Central memory CD4-positive, alpha-beta T cell (primary cell): ENCODE data around the gene ZCCHC24.
"Not testable (repeated sequence)": the region's sequence is repeated elsewhere in the genome, so short reads cannot be mapped to it uniquely, and the experiment has no call there.

Experiments used
- DNase-seq: peaks from one replicate; pipeline ENCODE4 v3.0.0; 2022

ZCCHC24 gene

DNA sequence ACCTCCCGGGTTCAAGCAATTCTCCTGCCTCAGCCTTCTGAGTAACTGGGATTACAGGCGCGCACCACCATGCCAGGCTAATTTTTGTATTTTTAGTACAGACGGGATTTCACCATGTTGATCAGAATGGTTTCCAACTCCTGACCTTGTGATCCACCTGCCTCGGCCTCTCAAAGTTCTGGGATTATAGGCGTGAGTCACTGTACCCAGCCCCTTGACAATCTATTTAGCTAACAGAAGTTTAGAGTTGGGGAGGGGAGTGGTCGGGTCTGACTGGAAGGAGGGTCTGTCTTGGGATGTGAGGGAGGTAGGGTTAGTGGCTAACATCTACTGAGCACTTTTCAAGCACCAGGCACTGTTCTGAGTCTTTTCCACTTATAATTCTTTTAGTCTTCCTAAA, 27.0 kb upstream of the ZCCHC24 start:
- DNase-seq, result no peak

DNA sequence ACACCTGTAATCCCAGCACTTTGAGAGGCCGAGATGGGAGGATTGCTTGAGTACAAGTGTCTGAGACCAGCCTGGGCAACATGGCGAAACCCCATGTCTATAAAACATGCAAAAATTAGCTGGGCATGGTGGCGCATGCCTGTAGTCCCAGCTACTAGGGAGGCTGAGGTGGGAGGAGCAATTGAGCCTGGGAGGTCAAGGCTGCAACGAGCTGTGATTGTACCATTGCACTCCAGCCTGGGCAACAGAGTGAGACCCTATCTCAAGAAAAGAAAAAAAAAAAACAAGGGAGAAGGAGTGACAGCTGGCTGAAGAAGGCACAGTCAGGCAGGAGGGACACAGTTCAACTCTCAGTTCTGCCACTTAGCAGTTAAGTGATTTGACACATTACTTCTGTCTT, 26.4 kb upstream of the ZCCHC24 start:
- no peak for DNase-seq

DNA sequence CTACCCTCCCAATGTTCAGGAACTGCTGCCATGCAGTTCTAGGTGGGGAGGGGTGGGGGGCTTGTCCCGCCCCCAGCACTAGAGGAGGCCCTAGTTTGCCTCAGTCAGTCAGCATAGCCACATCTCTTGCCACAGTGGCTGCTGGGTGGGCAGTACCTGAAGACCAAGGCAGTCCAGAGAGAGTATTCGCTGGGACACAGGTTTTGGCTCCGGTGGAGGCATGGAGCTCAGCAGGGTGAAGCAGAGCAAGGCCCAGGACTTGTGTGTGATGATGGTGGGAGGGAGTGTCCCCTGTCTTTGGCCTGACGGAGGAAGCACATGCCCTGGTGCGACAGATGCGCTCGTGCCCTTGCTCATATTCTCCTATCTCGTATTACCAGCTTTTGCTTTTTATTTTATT, 24.7 kb upstream of the ZCCHC24 start:
- no peak for DNase-seq

DNA sequence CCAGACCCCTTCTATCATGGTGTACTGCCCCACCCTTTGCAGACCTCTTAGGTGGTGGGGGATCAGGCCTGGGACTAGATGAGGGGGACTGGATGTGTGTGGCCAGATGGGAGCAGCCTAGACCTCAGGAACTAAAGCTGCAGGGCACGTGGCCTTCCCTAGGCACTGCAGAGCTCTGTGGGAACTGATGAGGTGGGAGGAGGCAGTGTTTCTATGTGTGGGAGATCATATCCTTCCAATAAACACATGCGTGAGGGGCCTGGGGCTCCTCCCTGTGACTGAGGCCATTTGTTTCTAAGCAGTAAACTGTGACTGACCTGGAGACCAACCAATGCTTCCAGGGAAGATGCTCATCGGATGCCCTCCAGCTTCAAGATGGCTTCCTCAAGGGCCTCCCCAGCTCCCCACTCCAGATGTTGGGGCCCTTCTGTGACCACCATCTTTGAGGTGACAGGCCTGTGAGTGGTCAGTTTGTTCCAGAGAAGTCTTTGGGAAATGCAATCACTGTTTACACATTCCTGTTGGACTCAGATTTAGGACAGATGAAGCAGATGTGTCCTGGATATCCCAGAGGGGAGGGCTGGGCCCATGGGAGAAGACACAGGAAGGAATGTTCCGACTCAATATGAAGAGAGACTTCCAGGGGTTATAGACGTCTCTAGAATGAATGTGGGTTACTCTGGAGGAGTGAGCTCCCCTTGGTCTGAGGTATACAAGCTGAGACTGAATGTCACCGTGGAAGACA, 23.6 kb upstream of the ZCCHC24 start:
- DNase-seq, result no peak

DNA sequence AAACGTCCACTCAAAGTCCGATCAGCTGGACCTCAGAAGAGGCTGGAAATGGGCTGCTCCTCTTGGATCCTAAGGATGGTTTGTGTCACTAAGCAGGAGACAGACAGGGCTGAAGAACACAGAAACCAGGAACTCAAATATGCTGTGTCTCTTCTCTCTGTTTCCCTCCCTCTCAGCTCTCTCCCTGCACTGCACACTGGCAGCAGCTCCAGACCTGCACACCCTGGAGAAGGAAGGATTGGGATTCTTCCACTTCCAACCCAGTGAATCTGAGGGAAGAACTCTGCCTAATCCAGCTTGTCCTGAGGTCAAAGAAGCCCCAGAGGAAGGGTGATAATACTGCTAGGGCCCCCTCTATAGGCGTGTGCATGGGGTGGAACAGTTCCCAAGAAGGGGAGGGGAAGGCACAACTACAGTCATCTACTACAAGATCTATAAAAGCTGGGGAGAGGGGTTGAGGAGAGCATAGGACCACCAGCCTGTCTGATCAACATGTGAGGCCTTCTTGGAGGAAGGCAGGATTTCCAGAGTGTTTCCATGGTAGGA, 22.7 kb upstream of the ZCCHC24 start:
- DNase-seq, result no peak

DNA sequence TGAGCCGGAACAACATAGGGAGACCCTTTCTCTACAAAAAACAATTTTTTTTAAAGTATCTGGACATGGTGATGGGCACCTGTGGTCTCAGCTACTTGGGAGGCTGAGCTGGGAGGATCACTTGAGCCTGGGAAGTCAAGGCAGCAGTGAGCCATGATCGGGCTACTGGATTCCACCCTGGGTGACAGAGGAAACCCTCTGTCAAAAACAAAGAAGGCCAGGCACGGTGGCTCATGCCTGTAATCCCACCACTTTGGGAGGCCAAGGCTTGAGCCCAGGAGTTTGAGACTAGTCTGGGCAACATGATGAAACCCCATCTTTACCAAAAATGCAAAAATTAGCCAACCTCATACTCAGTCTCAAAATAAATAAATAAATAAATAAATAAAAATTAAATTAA, 19.9 kb upstream of the ZCCHC24 start:
- no peak for DNase-seq

DNA sequence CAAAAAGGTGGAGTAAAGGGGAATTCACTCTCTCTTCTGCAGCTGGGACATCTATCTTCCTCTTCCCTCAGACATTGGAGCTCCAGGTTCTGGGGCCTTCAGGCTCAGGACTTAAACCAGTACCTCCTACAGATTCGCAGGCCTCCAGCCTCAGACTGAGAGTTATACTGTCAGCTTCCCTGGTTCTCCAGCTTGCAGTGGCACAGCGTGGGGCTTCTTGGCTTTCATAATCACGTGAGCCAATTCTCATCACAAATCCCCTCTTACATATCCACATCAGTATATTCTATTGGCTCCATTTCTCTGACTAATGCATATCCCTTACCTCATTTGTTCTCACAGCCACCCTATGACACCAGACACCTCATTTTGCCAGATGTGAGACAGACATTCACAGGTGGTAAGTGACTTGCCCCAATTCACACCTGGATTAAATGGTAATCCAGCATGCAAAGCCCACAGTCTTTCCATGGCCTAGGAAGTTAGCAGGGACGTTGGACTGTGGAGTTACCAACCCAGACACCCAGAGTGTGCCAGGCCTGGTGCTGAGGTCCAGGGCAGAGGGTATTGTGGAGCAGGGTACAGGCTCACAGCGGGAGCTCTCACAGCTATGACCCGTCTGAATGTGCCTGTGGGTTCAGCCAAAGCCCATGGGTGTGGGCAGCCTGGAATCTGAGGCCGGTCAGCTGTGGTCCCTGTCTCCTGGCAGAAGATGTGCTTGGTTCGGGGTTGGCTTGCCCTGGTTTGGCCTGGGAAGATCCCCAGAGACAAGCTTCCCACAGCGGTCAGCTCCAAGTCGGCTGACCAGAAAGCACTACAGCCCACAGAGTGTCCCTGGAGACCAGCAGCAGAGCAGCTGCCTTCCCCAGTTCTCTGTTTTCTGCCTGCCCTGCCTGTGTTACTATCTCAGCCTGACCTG, 18.4 kb upstream of the ZCCHC24 start:
- DNase-seq, result no peak

DNA sequence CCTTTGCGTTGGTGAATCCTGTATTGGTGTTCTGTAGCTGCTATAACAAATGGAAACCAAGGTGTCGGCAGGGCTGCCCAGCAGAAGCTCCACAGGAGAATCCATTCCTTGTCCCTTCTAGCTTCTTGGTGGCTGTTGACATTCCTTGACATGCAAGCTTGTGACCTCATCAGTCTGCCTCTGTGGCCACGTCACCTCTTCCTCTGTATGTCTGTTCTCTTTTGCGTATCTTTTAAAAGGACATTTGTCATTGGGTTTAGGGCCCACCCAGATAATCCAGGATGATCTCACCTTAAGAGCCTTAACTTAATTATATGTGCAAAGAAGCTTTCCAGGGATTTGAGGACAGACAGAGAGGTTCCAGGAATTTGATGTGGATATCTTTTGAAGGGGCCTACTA, 15.3 kb upstream of the ZCCHC24 start:
- no peak for DNase-seq

DNA sequence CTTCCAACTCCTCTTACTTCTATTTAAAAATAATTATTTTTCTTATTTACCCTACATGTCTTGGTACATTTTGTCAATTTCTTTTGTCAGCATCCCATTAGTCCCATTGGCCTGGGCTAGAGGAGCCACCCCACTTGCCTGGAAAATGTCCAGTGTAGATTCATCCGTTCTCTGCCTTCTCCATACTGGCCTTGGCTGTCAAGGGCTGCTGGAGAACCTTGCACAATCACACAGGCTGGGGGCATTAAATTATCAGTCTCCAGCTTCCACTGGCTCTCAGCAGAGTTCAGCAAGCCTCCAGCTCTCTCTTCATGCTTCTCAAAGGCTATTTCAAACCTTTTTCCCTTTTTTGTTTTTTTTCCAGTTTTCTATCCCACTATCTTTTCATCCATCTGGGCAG, 13.8 kb upstream of the ZCCHC24 start:
- DNase-seq, result no peak

DNA sequence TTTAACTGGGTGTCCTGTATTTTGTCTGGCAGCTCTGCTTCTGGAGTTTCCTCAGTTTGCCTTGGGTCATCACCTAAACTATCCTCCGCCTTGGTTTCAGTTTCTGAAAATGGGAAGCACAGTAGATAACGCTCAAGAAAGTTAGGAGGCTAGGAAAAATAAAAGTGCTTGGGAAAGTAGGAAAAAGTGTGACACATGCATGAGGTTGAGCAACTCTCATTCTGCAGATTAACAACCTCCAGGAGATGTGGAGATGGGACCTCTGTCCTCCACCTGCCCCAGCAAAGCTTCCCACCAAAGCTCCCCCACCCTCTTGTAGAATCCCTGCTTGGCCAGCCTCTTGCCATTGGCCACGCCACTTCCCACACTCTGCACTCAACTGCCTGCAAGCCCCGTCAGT, 13.1 kb upstream of the ZCCHC24 start:
- DNase-seq, result no peak

DNA sequence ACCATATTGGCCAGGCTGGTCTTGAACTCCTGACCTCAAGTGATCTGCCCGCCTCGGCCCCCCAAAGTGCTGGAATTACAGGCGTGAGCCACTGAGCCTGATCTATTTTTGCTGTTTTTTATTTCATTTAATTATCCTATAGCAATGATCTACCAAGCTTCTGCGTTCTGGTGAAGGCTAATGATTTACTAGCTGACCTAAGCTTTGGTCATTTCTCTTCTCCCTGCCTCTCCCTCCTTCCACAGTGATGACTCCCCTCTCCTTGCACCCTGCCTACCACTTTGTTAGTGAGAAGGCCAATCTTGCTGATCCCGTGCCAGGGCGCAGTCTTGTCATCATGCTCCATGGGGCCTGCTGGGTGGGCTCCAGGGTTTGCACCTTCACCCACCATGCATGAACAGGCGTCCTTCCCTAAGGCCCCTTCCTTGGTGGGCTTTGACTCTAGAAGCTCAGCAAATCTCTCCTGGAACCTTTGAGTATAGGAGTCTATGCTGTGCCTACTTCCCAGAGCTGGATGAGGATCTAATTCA, 11.9 kb upstream of the ZCCHC24 start:
- no peak for DNase-seq

DNA sequence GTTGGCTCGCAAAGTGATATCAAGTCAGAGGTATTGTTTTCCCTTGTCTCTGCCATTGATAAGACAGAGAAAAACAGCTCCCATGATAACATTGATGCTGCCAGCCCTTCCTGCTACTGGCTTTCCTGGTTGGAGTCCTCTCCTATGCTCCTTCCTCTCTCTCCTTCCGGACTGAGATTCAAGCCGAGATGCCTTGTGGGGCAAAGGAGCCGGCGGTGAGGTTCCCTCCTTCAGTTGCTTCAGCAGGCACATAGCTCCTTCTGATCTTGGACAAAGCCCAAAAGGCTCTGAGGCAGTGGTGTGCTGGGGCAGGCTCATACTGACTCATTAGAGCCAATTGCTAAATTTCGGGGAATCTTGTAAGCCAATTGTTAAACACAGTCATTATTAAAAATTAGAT, 8.8 kb upstream of the ZCCHC24 start:
- DNase-seq, result no peak

DNA sequence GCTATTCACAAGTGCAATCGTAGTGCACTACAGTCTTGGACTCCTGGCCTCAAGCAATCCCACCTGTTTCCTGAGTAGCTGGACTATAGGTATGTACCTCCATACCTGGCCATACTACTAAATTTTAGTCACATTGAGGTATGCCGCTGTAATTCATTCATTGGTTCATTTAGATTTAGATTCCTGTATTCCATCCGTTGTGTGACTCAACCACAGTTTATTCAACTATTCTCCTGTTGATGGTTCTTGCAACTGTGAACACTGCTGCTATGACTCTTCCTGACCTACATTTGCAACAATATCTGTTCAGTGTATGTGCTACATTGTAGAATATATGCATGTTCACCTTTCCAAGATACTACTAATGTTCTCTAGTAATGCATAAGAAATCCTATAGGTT, 8.0 kb upstream of the ZCCHC24 start:
- DNase-seq, result no peak

DNA sequence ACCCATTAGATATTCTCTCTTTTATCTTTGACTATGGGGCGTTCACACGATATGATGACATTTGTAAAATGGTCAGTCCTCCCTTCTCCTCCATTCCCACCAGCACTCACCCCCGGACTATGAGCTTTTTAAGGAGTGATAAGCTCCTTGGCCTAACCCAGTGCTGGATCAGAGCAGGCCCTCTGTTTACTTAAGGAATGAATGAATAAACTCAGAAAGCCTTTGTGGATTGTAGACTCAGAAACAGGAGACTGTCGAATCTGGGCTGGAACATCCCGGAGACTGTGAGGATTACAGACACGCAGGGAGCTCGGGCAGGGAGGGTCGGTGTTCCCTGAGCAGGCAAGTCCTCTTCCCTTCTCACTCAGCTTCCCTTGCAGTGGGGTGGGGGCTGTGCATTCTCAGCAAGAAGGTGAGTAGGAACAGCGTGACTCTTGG, 6.8 kb upstream of the ZCCHC24 start:
- no peak for DNase-seq

DNA sequence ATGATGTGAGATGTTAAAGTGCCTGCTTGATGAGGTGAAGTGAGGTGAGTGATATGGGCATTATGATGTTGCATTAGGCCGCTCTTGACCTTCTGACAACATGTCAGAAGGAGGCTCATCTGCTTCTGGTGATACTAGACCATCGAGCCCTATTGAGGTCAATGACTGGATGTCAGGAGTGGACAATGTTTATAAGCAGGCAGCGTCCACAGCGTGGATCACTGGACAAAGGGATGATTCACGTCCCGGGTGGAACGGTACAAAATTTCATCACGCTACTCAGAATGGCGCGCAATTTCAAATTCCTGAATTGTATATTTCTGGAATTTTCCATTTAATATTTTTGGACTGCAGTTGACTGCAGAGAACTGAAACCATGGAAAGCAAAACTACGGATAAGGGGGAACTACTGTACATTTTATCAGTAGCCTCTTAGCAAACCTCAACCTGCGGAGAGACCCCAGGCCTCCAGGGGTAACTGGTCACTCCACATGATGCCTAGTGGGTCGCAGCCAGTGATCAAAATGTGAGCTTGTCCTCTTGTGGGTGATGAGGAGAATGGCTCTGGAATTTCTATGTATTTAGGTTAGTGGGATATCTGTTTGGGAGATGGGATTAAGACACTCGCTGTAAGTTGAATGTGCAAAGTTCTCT, 5.7 kb upstream of the ZCCHC24 start:
- no peak for DNase-seq

DNA sequence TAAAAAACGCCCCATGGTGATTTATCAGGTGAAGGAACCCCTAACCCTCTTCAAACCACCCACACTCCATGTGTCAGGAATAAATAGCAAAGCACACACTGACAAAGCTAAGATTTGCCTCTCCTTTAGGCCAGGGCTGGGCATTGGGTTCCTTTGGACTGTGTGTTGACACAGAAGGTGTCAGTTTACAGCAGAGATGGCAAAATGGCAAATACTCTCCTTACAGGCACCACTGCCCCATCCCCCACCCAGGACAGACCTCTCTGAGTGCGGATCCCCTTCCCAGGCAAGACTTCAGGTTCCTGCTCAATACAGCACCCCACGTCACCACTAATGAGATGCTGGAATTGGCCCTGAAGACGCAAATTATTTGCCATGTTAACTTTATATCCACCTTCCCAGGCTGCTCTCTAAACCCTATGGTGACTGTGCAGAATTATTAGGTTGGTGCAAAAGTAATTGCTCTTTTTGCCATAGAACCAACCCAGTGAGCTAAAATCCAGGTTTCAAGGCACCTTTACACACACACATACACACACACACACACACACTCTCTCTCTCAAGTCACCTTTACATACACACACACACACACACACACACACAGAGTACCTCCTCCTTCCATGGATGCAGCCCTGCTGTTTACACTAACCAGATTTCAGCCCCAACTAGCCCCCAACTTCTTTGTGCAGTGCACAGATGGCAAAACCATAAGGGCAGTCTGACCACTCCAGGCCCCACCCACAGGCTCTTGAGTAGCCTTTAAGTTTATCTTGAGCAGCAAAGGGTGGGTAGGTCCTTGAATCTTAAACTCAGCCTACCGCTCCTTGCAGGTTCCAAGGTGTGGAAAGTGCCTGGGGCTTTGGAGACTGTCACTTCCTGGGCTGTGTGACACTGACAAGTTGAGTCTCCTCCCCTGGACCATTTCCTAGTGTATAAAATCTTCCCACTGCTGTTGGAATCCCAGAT, 4.0 kb upstream of the ZCCHC24 start:
- DNase-seq, result no peak

DNA sequence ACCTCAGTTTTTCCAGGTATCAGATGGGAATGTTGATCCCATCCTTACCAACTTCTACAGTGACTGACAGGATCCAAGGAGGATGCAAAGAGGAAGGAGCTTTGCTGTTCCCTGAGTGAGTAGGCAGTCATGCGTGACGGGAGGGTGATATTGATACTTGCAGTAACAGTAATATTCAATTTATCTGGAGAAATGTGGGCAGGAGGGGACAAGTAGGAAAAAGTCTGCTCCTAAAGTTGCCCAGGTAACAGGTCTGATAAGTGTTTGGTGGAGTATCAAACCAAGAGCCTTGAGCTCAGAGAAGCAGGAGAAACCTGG, 3.3 kb upstream of the ZCCHC24 start:
- no peak for DNase-seq

DNA sequence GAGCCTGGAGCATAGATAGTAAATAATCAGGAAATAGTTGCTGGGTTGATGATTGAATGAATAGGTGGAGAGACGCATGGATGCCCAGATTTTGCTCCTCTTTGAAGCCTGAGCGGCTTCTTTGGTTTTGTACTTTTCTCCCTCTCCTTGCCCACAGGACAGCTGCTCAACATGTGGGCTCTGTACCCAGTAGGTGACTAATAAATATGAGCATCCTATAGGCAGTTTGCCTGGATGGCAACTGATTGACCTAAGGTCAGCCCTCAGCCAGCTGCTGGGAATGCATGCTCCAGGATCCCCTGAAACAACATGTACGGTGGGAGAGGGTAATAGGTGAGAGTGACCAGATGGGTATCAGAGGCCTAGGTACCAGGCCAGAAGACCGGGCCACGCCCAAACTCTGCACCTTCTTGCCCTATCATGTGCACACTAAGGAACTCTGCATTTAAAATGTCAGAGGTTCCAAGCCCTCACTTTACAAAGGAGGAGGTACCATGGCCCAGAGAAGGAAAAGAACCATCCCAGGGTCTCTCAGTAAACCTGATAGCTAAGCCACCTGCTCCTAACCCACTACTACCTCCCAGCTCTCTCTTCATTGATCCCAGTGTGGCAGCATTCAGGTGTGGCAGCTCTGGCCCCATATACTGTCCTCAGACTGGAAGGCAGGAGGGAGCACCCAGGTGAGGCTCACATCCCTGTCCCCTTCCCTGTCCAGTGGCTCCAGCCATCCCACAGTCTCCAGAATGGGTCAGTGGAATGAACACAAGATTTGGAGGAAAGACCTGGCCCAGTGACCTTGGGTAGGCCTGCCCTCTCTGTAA, 2.7 kb upstream of the ZCCHC24 start:
- DNase-seq, result no peak

DNA sequence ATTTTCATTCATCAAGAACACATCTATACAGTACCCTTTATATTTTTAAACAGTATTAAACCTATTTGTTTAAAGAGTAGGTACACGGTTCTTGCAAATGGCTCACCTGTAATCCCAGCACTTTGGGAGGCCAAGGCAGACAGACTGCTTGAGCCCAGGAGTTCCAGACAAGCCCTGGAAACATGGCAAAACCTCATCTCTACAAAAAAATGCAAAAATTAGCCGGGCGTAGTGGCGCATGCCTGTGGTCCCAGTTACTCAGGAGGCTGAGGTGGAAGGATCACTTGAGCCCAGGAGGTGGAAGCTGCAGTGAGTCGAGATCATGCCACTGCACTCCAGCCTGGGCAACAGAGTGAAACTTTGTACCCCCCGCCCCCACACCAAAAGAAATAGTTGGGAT, 1.8 kb upstream of the ZCCHC24 start:
- DNase-seq, result not testable (repeated sequence)

DNA sequence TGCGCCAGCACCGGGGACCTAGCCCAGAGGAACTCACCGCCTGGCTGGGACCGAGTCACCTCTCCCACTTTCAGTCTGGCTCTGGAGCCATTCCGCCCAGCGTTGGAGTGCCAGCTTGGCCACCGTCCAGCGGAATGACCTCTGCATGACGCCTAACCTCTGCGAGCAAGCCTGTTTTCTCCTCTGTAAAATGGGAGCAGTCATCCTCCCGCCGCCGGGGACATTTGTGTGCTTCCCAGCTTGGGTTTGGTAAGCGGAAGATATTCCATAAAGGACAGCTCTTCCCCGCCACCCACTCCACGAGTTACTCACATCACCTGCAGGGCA, 1.3 kb upstream of the ZCCHC24 start:
- DNase-seq, result no peak
